Smooth muscle cell (in vitro differentiated cells): ENCODE measurements around the gene FRMD7. TPM values are rescaled to one million over a fixed set of nuclear protein-coding genes. Genes with fewer than 3 reads are reported as not detected.
A peak's percentile ranks its signal among the peaks of the same experiment; 100 is the strongest.

Experiments used
- DNase-seq: peaks from one replicate; lab custom pipeline; 2025; ENCODE audit not compliant: unreplicated experiment; lab: John Stamatoyannopoulos, UW
- H2AFZ ChIP-seq: fragments of 200-600 bp; sonication (generic); 2 replicates; pipeline ENCODE4 v1.6.0; 2016; ENCODE audit warnings: antibody characterized with exemption, low read depth, mild to moderate bottlenecking
- H3F3A ChIP-seq: fragments of 200-600 bp; sonication (generic); 2 replicates; pipeline ENCODE4 v1.6.0; 2017; ENCODE audit warnings: antibody characterized with exemption, low read depth
- H3K27ac ChIP-seq: fragments of 200-600 bp; sonication (generic); 2 replicates; pipeline ENCODE4 v1.5.1; 2016; ENCODE audit warnings: low read depth, mild to moderate bottlenecking
- H3K27me3 ChIP-seq: fragments of 200-600 bp; sonication (generic); 2 replicates; pipeline ENCODE4 v1.6.1; 2016; ENCODE audit warnings: low read depth, mild to moderate bottlenecking
- H3K36me3 ChIP-seq: fragments of 200-600 bp; sonication (generic); 2 replicates; pipeline ENCODE4 v1.5.1; 2016; ENCODE audit warnings: low read depth
- H3K4me1 ChIP-seq: fragments of 200-600 bp; sonication (generic); 2 replicates; pipeline ENCODE4 v1.5.1; 2016; ENCODE audit warnings: low read depth
- H3K4me2 ChIP-seq: fragments of 200-600 bp; sonication (generic); 2 replicates; pipeline ENCODE4 v1.6.0; 2016; ENCODE audit warnings: mild to moderate bottlenecking
- H3K4me3 ChIP-seq: fragments of 200-600 bp; sonication (generic); 2 replicates; pipeline ENCODE4 v1.5.1; 2016; ENCODE audit warnings: mild to moderate bottlenecking
- H3K79me2 ChIP-seq: fragments of 200-600 bp; sonication (generic); 2 replicates; pipeline ENCODE4 v1.6.0; 2016; ENCODE audit warnings: low read depth, mild to moderate bottlenecking
- H3K9ac ChIP-seq: fragments of 200-600 bp; sonication (generic); 2 replicates; pipeline ENCODE4 v1.6.0; 2016; ENCODE audit warnings: low read depth
- H3K9me3 ChIP-seq: fragments of 200-600 bp; sonication (generic); replicated peaks from 2 replicates; pipeline ENCODE4 v1.5.1; 2016; ENCODE audit warnings: low read depth
- H4K20me1 ChIP-seq: fragments of 200-600 bp; sonication (generic); 2 replicates; pipeline ENCODE4 v1.6.0; 2016; ENCODE audit warnings: low read depth
- CTCF ChIP-seq: fragments of 200-600 bp; sonication (generic); IDR thresholded peaks from 2 replicates; pipeline ENCODE4 v1.5.1; 2017; ENCODE audit warnings: borderline replicate concordance, mild to moderate bottlenecking, antibody characterized with exemption; ENCODE audit not compliant: insufficient read depth, poor library complexity, severe bottlenecking
- WGBS: methylation state at CpG from one replicate; pipeline ENCODE4 v1.1.7; 2016; ENCODE audit warnings: low lambda C conversion rate; 5-methylcytosine and 5-hydroxymethylcytosine counted together
- polyA plus RNA-seq: library from polyadenylated mRNA; unstranded; fragments of >200 nt; fragmentation: Nextera tagmentation; extraction: Ambion mirVana; gene quantifications from 2 replicates; pipeline ENCODE4 v1.2.1, GENCODE V29; 2016
- total RNA-seq: library from RNA; depleted of rRNA; stranded (reverse); fragments of >200 nt; gene quantifications from 2 replicates; pipeline ENCODE4 v1.2.3, GENCODE V29; 2014

FRMD7 gene
- total and polyA plus RNA-seq, 2 experiments from 2014 or later = not detected

DNA sequence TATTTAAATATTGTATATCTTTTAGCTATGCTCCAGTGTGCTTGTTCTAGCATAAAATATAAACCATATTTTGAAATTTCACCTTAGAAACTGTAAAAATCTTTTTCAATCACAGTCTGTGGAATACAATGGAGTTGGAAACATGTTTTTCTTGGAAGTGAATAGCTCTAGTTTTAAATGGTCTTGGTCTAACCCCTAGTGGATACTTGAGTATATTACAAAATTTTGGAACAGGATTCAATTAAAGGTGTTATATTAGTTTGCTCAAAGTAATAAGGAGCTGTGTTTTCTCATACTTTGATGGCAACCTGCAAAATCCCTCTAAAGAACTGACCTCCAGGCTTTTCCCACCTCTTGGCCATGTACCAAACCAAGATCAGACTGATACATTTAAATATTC, 56.6 kb downstream of the FRMD7 start:
- no peak overlapping the region for H3K4me3 ChIP-seq
- H3K9ac ChIP-seq = no peak overlapping the region
- H3K4me1 ChIP-seq = no peaks in the 10 kb centered on the region
- no peaks in the 10 kb centered on the region for H3F3A ChIP-seq
- no peak overlapping the region for H2AFZ ChIP-seq
- H3K4me2 ChIP-seq = no peak overlapping the region
- H3K27ac ChIP-seq = no peak overlapping the region
- no peaks in the 10 kb centered on the region for H3K79me2 ChIP-seq
- no peaks in the 10 kb centered on the region for H3K9me3 ChIP-seq
- H3K27me3 ChIP-seq = no peaks in the 10 kb centered on the region
- H4K20me1 ChIP-seq = no peaks in the 10 kb centered on the region
- no peak for DNase-seq
- peak; percentile 37 for TF ChIP-seq CTCF
- H3K36me3 ChIP-seq = no peaks in the 10 kb centered on the region

DNA sequence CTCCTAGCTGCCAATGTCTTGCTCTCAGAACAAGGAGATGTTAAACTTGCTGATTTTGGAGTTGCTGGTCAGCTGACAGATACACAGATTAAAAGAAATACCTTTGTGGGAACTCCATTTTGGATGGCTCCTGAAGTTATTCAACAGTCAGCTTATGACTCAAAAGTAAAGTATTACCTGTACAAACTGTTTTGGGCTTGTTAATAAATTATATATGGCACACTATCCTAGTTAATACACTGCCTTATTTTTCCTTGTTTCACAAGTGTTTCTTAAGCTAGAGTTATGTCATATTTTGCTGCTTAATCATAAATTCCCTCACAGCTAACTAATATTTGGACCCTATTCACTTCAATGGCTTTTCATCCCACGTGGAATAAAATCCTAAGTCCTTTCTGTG, 59.4 kb downstream of the FRMD7 start:
- no peak overlapping the region for H2AFZ ChIP-seq
- H3K27ac ChIP-seq = no peak overlapping the region
- TF ChIP-seq CTCF = no peak
- no peaks in the 10 kb centered on the region for H3K79me2 ChIP-seq
- H3K36me3 ChIP-seq = no peaks in the 10 kb centered on the region
- H3K4me3 ChIP-seq = no peak overlapping the region
- H3K9me3 ChIP-seq = no peaks in the 10 kb centered on the region
- H3K9ac ChIP-seq = no peak overlapping the region
- no peaks in the 10 kb centered on the region for H3F3A ChIP-seq
- no peak for DNase-seq
- H4K20me1 ChIP-seq = no peaks in the 10 kb centered on the region
- H3K4me2 ChIP-seq = no peak overlapping the region
- H3K27me3 ChIP-seq = no peaks in the 10 kb centered on the region
- H3K4me1 ChIP-seq = no peaks in the 10 kb centered on the region
- WGBS = 83% methylated on average over 1 of the region's 1 CpG

DNA sequence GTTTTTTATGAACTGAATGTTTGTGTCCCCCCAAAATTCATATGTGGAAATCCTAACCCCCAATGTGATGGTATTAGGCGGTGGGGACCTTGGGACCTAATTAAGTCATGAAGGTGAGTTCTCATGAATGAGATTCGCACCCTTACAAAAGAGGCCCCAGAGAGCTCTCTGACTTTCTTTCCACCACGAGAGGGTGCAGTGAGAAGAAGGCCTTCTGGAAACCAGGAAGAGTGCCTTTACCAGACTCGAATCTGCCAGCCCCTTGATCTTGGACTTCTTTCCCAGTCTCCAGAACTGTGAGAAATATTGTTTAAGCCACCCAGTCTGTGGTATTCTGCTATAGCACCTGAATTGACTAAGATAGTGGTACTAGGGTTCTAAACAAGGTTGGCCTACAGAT, 64.0 kb downstream of the FRMD7 start:
- DNase-seq = no peak
- H4K20me1 ChIP-seq = no peaks in the 10 kb centered on the region
- 74% methylated on average over 4 of the region's 4 CpGs for WGBS

More for the DNA sequence above, 64.0 kb downstream of the FRMD7 start:
- no peak overlapping the region for H3K27ac ChIP-seq
- H3K27me3 ChIP-seq = no peaks in the 10 kb centered on the region
- H3K36me3 ChIP-seq = no peaks in the 10 kb centered on the region
- H3K9me3 ChIP-seq = no peaks in the 10 kb centered on the region
- H3K9ac ChIP-seq = no peak overlapping the region
- H3K79me2 ChIP-seq = no peaks in the 10 kb centered on the region
- no peak overlapping the region for H3K4me2 ChIP-seq
- no peak for TF ChIP-seq CTCF
- no peaks in the 10 kb centered on the region for H3F3A ChIP-seq
- no peaks in the 10 kb centered on the region for H3K4me1 ChIP-seq
- H2AFZ ChIP-seq = no peak overlapping the region
- H3K4me3 ChIP-seq = no peak overlapping the region
